ENCODE measurements around the gene PSORS1C2.
"Not testable (repeated sequence)": the region's sequence is repeated elsewhere in the genome, so short reads cannot be mapped to it uniquely, and the experiment has no call there.

GRCh38 chr6:31185695-31186051, 46.8 kb upstream of the PSORS1C2 start:
- not testable (repeated sequence) for TF ChIP-seq CTCF, POLR2A, POLR2AphosphoS5 (IDR thresholded peaks at IDR 0.05)

Data from breast epithelium (tissue), 3 donors.